NCI-H1105 (cell line): ENCODE data around the gene ZDHHC18.
"Not testable (repeated sequence)": the region's sequence is repeated elsewhere in the genome, so short reads cannot be mapped to it uniquely, and the experiment has no call there.

Experiments
- DNase-seq: peaks from one replicate; lab custom pipeline; 2025; lab: John Stamatoyannopoulos, UW

The ZDHHC18 gene

DNA sequence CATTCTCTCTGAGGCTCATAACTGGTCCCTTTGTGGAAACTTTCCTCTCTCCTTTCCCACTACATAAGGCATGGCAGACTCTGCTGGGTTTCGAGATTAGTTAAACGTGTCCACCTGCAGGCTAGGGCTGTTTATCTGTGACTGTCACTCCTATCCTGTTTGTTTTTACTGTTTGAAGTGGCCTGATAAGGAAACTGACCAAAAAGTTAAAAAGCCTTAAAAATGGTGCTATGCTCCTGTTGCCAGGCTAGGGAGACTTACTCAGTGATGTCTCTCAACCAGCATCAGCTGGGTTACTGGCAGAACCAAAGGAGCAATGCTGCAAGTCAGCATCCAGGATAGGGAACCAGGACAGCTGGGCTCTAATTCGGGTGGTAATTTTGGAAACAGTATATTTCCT, 34.9 kb upstream of the ZDHHC18 start:
- no peak for DNase-seq

DNA sequence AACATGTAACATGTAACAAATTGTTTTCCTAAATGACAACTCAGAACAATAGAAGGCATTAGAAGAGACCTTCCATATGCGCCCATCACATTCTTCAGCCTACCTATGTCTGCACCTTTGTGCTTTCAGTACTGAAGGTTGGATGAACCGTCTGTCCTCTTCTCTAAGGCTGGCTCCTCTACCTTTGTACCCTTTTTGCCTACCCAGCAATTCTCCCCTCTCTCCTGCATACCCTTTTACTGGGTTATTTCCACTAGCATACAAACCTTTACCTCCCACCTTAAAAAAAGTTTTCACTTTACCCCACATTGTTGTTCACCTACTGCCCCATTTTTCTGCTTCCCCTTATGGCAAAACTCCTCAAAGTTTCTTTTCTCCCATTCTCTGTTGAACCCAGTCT, 33.6 kb upstream of the ZDHHC18 start:
- DNase-seq, result no peak

DNA sequence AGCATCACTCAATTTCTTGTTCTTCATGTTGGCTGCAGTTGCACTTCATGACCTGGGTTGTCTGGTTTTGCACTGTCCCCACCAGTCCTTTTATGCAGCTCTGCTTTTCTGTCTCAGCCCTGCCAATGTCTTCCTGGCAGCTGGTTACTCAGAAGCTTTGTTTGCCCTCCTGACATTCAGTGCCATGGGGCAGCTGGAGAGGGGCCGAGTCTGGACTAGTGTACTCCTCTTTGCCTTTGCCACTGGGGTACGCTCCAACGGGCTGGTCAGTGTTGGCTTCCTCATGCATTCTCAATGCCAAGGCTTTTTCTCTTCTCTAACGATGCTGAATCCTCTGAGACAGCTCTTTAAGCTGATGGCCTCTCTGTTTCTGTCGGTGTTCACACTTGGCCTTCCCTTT, 32.1 kb upstream of the ZDHHC18 start:
- DNase-seq, result no peak

DNA sequence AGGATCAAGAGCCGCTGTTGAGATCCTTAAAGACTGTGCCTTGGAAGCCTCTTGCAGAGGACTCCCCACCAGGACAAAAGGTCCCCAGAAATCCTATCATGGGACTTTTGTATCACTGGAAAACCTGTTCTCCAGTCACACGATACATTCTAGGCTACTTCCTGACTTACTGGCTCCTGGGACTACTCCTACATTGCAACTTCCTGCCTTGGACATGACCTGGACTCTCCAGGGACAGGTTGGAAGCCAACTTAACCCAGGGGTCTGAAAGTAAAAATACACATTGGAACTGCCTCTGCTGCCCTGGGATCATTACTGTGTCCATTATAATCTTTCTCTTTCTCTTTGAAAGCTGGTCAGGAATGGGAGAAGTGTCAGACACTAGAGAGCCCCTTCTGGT, 28.9 kb upstream of the ZDHHC18 start:
- no peak for DNase-seq

DNA sequence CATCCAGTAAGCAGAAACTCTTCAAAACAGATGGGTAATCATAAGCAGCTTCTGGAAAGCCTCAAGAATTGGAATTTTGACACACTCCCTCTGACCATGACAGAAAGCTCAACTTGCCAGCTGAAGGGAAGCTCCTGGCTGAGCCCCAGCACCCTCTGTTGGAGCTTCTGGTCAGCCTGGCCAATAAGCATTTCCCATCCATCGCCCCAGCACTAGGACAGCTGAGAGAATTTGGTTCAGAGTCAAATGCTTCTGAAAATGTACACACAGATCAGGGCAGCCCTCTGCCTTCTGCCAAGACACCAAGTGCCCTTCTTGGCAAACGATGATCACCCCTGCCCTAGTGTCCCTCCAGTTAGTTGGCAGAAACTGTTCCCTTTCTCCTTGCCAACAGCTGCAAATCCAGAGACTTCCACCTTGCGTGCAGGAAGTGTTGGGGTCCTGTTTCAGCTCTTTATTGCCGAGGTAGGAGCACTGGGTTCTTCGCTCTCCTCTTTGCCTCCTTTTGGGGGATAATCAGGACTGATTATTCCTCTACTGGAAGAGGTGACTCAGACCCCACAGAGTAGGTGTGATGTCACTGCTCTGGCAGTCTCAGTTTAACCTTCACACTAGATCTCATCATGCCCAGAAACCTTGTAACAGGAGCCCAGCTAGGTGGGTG, 26.9 kb upstream of the ZDHHC18 start:
- DNase-seq, result no peak

DNA sequence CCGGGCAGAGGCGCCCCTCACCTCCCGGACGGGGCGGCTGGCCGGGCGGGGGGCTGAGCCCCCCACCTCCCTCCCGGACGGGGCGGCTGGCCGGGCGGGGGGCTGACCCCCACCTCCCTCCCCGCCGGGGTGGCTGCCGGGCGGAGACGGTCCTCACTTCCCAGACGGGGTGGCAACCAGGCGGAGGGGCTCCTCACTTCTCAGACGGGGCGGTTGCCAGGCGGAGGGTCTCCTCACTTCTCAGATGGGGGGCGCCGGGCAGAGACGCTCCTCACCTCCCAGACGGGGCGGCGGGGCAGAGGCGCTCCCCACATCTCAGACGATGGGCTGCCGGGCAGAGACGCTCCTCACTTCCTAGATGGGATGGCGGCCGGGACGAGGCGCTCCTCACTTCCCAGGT, 22.6 kb upstream of the ZDHHC18 start:
- DNase-seq, result not testable (repeated sequence)

DNA sequence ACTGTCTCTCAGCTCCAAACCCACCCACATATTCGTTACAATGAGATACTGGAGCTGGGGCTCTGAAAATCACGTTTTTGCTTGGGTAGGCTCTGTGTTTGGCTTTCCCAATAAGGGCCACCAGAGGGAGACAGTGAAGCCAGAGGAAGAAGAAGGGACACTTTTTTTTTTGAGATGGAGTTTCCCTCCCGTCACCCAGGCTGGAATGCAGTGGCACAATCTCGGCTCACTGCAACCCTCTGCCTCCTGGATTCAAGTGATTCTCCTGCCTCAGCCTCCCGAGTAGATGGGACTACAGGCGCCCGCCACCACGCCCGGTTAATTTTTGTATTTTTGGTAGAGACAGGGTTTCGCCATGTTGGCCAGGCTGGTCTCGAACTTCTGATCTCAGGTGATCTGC, 16.4 kb upstream of the ZDHHC18 start:
- DNase-seq, result peak; percentile 51

DNA sequence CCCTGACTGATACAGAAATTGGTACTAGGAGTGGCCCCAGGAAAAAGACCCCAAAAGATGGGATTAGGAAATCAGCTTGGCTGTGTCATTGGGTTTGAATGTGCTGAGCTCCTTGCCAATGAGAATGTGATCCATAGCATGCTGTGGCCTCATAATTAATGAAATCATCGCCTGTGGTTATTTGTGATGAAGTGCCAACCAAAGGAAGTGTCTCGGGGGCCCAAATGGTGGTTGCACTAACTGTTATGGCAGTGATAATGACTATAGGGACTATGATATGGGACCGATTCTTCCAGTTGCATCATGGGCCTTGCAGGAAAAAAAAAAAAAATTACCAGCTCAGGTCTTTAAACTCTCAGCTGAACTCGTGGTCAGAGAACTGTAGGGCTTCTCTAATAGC, 15.4 kb upstream of the ZDHHC18 start:
- DNase-seq, result no peak

DNA sequence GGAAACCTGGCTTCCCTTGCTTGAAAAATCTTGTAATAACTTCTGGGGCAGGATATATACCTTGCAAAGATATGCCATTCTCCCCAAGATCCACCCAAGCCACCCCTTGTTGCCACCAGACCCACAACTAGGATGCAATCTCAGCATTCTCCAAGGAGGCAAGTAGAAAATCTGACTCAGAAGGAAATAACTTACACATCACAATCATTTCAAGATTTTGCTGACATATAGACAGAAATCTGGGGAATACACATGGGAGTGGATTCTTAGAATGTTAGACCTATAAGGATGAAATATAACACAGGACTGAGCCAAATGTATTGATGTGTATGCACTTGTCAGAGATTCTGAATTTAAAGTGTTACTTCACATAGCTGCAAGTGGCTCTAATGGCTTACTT, 14.8 kb upstream of the ZDHHC18 start:
- no peak for DNase-seq

DNA sequence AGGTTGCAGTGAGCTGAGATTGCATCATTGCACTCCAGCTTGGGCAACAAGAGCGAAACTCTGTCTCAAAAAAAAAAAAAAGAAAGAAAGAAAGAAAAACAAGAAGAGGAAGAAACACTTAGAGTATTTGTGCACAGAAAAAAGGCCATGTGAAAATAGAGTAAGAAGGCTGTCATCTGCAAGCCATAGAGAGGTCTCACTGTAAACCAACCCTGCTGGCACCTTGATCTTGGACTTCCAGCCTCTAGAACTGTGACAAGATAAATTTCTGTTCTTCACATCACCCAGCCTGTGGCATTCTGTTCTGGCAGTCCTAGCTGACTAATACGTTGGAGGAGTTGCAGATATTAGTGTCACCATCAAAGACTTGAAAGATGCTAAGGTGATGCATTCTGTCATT, 12.1 kb upstream of the ZDHHC18 start:
- DNase-seq, result no peak

DNA sequence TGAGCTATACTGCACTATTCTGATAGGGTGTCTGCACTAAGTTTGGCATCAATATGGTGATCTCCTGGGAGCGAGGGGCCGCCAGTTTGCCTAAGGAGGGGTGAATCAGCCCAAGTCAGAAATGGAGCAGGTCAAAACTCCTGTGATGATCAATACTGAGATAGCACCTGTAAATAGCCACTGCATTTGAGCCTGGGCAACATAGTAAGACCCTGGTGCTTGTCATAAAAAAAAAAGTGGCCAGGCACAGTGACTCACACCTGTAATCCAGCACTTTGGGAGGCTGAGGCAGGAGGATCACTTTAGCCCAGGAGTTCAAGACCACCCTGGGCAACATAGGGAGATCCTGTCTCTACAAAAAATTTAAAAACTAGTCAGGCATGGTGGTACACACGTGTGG, 11.6 kb upstream of the ZDHHC18 start:
- DNase-seq, result no peak

DNA sequence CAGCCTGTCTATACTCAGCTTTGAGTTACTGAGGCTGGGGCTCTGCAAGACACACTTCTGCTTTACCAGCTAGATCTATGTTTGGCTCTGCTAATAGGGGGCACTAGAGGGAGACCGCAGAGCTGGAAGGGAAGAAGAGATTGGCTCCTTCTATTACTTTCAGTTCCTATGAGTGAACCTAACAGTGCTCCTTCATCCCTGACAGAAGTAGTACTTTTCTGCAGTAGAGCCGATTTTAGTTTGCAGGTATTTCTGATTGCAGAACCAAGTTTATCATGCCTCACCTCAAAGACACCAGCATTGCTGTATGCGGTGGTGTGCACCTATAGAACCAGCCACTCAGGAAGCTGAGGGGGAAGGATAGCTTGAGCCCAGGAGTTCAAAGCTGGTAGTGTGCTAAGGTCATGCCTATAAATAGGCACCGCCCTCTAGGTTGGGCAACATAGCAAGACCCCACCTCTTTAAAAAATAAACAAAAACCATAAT, 5.7 kb upstream of the ZDHHC18 start:
- no peak for DNase-seq

DNA sequence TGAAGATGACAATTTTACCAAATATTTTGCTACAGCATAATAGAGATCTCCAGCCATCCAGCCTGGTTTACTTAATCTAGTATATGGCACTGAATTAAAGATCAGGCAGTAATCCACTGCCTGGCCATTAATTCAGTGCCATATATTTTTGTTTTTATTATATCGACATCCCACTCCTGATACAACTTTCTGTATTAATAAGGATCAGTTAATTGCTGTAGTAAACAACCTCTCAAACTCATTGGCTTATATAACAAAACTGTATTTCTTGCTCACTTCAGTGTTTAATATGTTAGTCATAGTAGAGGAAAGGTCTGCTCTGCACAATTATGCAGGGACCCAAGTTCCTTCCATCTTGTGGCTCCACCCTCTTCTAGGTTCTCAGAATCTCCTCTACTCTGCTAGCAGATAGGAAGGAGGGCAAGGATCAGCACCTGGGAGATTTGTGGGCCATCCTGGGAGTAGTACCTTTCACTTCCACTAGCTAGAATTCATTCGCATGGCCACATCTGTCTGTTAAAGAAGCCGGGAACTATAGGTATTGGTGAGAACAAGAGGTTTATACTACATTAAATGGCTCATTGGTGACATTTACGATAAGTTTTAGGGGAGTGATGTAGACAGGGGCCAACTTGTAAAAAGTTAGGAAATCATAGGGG, 3.6 kb upstream of the ZDHHC18 start:
- DNase-seq, result no peak

DNA sequence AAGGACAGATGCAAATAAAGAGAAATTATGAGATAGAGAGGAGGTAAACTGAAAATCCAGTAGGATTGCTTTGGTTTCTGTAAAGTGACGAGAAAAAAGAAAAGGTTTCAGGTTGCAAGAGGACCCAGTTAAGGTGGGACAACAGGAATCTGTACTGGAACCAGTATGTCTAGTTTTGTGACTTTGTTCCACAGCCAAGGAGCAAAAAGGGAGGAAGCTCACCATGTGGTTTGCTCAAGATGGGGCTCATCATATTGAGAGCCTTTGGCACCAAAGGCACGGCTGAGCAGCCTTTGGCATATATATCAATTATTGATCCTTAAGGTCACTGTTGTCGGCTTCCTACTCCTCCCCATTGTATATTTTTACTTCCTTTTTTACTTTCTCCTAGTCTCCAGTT, 1.8 kb upstream of the ZDHHC18 start:
- DNase-seq, result no peak

DNA sequence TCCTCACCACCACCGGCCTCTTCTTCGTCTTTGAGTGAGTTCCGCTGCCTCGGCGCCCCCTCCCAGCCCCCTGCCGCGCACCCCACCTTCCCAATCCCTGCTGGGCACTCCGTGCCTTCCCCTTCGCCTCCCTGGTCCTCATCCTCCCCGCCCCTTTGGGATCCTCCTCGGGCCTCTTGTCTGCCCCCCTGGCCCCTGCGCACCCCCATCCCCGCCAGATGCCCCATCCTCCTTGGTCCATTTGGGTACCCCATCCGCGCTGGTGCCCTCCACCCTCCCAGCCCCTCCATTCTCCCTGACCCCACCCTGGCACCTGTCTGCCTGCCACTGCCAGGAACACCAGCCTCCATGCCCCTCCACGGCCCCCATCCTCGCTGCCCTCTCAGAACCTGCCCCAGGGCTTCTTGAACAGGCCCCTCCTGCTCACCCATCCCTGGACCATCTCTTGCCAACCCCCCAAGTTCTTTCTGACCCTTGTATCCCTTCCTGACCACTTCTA, 667 bp downstream of the ZDHHC18 start:
- no peak for DNase-seq

DNA sequence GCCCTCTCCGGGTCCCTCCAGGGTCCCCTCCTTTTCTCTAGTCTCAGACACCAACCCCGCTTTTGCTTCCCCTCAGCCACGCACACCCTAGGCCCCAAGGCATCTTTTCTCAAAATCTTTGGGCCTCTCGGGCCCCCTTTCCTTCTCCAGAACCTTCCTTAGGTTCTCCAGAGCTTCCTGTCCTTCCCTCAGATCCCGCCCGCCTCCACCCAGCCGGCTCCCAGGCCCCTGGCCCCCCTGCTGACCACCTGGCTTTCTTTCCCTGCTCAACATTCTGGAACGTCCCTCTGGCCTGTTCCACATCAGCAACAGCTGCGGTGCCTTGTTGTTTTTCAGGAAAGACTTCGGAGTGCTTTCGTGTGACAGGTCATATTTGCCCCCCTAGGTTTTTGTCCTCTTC, 1.2 kb downstream of the ZDHHC18 start:
- no peak for DNase-seq

DNA sequence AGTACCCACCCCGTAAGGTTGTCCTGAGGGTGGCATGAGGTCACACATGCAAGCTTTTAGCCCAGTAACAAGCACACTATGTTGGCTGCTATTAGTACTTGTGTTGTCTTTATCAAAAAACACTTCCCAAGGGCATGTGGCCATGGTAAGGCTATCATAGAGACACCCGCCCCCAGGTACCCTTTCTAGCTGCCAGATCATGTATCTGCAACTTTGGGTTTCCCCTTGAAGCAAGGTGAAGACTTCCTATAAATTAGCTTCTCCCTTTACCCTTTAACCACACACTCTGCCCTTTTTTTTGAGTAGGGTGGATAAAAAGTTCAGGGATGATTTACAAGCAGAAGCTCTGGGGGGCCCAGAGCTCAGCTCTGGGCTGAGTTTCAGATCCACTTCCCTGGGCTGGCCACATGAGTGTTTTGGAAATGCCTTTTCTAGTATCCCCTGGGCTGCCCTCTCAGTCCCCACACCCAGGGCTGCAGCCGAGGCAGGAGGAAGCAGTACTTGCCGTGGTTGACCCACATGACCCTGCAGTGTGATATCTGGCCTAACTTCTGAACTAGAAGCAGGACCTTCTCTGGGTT, 2.0 kb downstream of the ZDHHC18 start:
- DNase-seq, result no peak

DNA sequence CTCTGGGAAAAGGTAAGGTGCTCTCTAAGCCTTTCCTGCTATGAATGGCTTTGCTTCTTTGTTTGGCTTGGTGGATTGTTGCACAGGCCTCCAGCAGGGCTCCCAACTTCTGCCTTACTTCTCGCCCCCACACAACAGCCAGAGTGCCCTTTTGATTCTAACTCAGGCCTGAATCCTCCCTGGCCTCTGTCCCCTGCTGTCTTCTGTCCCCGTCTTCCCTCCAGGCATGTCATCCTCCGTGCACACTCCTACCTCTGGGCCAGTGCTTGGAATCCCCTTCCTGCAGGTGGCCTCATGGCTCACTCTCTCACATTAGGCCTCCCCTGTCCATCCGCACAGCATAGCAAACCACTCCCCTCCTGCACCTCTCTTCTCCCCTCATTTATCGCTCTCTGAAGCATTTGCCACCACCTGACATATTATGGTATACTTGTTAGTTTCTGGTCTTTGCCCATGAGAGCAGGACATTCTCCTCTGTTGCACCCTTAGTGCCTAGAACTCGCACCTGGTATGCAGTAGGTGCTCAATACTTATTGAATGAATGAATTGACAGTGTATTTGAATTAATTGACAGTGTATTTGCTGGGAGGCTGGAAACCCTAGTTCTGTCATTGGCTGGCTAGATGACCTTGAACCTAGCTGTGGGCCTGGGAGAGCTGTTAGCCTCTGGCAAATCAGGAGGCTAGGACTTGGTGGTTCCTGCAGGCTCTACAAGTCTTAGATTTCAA, 2.9 kb downstream of the ZDHHC18 start:
- DNase-seq, result no peak

DNA sequence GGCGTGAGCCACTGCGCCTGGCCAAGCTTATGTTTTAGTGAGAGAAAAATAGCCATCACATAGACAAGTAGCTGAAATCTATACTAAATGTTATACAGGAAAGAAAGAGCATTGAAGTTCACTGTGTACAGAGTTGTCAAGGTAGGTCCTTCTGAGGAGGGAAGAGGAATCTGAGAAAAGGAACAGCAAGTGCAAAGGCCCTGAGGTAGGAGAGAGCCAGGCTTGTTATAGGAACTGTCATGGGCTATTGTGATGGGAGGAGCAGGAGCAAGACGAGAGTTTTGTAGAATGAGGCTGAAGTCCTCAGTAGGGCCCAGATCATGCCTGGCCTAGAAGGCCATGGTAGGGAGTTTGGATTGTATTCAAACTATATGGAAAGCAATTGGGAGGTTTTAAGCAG, 4.6 kb downstream of the ZDHHC18 start:
- no peak for DNase-seq

DNA sequence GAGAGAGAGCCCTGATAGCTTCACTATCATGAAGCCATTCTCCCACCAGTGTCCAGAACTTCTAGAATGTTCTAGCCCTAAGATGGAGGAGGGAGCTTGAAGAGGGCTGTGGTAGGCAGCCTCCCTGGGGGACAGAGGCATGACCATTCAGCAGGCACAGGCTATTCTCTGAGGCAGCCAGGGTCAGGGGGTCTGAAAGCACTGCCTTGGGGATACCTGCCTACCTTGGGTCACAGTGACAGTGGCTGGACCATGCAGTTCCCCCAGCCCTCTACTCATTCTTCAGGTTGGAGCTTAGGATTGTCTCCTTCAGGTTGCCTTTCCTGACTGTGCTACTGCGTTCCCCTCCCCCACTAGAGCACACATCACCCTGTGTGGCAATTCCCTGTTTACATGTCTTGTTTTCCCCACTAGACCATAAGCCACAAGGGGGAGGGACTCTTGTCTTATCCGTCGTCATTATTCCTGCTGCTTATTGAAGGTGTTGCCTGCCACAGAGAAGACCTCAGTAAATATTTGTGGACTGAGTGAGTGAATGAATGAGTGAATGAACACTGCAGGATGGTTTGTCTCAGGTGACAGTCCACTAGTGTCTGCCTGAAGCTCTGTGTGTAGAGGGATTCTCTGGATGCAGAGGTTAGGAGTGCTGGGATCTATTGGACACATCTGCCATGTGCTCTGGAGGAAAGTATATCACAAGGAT, 5.2 kb downstream of the ZDHHC18 start:
- no peak for DNase-seq

DNA sequence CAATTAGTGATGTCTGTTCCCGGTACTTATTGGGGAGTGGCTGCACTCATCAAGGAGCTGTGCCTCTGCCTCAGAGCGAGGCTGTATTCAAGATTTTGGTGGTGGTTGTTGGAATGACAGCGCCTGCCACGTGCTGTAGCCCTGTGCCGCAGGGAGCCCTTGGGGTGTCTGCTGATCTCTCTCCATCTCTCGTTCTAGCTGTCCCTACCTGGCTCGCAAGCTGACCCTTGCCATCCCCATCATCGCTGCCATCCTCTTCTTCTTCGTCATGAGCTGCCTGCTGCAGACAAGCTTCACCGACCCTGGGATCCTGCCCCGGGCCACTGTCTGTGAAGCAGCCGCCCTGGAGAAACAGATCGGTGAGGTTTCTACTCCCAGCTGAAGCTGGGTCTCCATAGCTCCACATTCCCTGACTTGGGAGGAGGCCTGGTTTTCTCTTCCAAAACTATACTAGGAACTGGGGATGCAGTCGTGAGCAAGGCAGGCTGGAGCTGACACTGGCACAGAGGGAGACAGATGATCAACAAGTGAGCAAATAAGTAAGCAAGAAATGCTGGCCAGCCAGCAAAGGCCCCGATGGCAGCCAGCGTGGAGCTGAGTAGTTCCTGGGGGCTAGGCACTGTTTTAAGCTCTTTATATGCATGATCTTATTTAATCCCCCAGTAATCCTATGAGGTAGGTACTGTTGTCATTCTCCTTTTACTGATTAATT, 5.9 kb downstream of the ZDHHC18 start:
- no peak for DNase-seq
